ENCODE measurements around the gene SQSTM1.
A peak's percentile ranks its signal among the peaks of the same experiment; 100 is the strongest.

The SQSTM1 gene

GRCh38 chr5:179806250-179807048 lies 14.3 kb upstream of the SQSTM1 start, which contains the start of gene MGAT4B:
MGAT4B (minus strand) TSS chr5:179806866; CDS start chr5:179806583, 283 bp downstream.
- DNase-seq, result peak; percentile 88

GRCh38 chr5:179812135-179812825 lies 8.4 kb upstream of the SQSTM1 start:
- no peak for DNase-seq

DNA sequence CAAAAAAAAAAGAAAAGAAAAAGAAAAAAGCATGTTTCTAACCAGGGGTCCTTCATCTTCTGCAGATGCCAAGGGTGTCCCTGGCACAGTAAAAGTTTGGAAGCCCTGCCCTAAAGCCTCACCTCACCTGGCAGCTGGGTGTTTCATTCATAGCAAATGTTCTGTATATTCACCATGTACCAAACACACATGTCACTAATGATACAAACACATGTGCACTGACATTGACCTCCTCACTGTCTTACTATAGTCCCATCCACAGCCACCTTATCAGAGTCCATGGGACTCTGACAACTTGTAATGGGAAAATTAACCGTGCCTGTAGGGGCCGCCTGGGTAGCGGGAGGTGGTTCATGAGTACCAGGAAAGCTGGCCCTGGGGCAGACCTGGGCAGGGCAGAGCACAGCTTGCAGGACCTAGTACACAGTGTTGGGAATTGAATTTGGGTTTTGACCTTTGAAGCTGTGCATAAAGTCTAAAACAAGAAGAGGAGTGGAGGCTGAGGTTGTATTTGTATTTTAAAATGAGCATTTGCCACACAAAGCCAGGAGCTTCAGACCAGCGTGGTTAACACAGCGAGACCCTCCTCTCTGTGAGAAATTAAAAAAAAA lies 7.6 kb upstream of the SQSTM1 start:
- no peak for DNase-seq

DNA sequence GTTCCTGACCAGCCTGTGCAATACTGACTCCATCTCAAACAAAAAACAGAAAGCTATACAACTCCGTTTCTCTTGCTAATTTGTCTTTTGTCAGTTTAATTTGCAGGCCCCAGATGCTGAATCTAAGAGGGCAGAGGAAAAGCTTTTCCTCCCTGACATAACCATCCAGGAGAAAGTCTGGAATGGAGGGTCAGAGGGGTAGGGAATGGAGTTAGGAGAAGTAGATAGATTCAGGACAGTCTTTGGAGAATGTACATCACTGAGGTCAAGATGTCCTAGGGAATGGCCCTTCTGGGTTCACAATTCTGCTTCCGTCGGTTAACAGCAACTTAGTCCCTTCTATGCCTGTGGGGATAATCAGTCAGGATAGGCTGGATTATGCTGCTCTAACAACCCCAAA lies 6.6 kb upstream of the SQSTM1 start:
- DNase-seq, result no peak

GRCh38 chr5:179815491-179816249 lies 5.0 kb upstream of the SQSTM1 start:
- DNase-seq, result no peak

- DNase-seq, result no peak
Measured at GRCh38 chr5:179816401-179816795, 4.3 kb upstream of the SQSTM1 start.

GRCh38 chr5:179816796-179817469 lies 3.8 kb upstream of the SQSTM1 start:
- DNase-seq, result no peak

- no peak for DNase-seq
Measured at GRCh38 chr5:179817470-179817840, 3.2 kb upstream of the SQSTM1 start.

DNA sequence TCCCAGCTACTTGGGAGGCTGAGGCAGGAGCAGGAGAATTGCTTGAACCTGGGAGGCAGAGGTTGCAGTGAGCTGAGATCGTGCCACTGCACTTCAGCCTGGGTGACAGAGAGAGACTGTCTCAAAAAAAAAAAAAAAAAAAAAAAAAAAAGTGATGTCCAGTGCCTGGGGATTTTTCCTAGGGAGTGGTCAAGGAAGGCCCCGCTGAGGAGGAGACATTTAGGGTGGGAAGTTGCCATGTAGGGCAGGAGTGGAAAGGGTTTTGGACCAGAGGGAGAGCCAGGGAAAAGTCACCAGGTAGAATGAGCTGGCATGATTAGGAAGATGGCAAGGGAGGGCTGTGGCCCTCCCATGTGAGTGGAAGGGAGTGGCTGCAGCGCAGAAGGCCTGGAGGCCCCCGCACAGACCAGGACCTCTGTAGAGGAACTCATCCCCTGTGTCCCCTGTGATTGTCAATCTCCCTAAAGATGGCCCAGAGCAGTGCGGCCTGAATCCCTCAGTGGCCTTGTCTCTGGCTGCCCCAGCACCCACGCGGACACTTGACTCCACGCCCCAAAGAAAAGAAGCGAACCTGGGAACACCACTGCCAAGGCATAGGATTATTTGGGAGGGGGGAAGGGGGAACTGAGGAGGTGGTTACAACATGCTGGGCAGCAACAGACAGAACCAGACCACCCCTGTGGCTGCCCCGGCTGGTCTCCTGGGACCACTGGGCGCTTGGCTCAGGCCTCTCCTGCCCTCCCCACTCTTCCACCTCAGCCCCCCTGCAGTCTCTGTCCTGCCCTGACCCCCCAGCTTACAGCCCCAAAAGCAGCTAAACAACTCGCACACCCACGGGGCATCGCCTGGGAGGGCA lies 2.6 kb upstream of the SQSTM1 start:
- peak; percentile 43 for DNase-seq

- peak; percentile 93 for DNase-seq
Measured at GRCh38 chr5:179818746-179819295, 1.9 kb upstream of the SQSTM1 start.

DNA sequence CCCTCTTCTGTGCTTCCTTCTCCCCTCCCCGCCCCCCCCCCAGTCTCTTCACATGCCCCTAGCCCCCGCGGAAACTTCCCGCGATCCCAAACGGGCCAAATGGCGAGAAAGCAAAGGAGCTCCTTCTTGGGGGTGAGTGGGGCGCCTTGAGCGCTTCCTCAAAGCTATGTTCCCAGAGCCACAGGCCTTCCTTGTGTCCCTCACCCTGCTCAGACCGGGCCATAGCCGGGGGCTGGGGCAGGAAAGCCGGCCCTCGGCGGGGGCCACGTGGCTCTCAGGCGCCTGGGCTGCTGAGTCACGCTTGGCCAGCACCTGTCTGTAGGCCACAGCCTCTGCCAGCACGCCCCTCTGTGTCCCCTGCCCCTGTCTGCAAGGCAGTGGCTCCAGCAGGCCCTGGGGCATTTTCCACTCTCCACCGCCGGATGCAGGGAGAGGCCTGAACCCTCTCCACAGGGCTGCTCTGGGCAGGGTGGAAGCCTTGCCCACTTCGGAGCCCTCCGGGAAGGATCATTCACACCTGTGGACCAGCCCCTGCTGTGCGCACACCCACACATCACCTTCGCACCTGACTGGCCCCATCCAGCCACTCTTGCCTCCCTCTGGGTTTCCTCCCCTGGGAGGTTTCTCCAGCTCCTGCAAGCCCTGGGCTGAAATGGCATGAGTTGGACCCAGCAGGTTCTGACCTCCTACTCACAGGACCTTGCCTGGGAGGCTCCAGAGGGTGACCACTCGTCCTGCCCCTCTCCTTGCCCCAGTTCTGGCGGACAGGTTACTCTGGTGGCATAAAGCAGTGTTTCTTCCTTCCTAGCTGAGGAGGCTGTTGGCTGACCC lies 1.2 kb upstream of the SQSTM1 start:
- peak; percentile 96 for DNase-seq

DNA sequence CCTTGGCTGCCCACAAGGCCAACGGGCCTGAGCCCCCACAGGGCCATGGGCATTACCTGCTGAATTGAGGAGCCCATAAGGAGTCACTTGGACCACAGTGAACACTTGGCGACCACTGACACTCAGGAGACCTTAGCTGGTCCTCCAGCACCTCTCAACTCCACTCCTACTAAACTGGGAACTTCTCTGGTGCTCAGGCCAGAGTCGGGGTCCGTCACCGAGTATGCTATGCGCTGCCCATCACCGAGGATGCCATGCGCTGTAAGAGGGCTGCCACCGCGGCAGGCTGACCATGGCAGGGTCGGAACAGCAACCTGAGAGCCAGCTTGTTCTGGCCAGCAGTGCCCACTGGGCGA lies 600 bp upstream of the SQSTM1 start:
- DNase-seq, result peak; percentile 67

DNA sequence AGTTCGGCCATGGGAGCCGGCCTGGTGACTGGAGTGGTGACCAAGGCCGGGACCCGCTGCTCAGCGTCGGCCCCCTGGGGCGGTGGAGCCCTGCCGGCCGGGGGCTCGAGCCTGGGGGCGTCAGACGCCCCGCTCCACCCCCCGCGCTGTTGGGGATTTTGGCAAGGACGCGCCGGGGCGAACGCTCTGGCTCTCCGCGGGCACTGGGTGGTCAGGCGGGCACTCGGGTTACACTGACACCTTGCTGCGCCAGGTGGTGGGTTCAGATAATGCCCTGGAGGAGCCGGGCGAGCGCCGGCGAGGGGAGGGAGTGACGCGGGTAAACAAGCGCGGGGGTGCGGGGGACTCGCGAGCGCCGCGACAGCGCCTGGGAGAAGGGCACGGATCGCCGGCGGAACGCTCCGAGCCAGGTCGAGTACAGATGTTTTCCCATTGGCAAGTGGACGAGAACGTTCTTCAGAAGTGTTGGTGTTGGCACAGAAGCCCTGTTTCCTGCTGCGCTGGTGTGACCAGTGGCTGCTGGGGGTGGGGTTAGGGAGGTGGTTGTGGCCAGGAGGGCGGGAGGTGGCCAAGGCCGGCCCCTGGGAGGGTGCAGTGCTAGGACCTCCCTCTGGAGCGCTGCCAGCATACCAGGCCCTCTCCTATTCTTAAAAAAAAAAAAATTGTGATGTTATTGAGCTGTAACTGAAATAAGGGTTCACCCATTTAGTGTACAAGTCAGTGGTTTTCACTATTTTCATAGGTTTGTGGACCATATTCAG lies 773 bp downstream of the SQSTM1 start:
- DNase-seq, result peak; percentile 94

GRCh38 chr5:179822059-179822432 lies 1.3 kb downstream of the SQSTM1 start:
- no peak for DNase-seq

- no peak for DNase-seq
Measured at GRCh38 chr5:179822444-179822990, 1.8 kb downstream of the SQSTM1 start.

- DNase-seq, result no peak
Measured at GRCh38 chr5:179823937-179824744, 3.4 kb downstream of the SQSTM1 start.

DNA sequence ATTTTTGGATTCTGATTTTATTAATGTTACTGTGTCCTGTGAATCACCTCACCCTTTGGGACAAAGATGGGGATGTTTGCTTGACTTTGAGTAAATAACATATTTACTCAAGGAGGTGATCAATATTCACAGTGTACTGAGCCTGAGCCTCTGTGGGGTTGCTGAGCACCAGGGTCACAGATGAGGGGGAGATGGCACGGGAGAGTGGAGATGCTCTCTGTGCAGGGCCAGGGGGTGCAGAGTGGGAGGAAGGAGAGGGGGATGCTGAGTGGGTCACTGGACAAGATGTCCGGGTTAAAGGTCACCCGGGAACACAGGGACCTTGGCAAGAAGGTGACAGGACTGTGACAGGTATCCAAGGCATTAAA lies 4.0 kb downstream of the SQSTM1 start:
- no peak for DNase-seq

GRCh38 chr5:179825655-179826182 lies 5.0 kb downstream of the SQSTM1 start:
- peak; percentile 25 for DNase-seq
